Hepatocyte (in vitro differentiated cells): ENCODE measurements around the gene ADCY1.
"Not testable (repeated sequence)": the region's sequence is repeated elsewhere in the genome, so short reads cannot be mapped to it uniquely, and the experiment has no call there.

Experiments
- CTCF ChIP-seq: fragments of 200-600 bp; sonication (generic); IDR thresholded peaks from 2 replicates; pipeline ENCODE4 v1.5.1; 2016; ENCODE audit warnings: antibody characterized with exemption, mild to moderate bottlenecking; ENCODE audit not compliant: poor library complexity
- EZH2 ChIP-seq: fragments of 200-600 bp; sonication (generic); IDR thresholded peaks from 2 replicates; pipeline ENCODE4 v1.6.1; 2016; ENCODE audit warnings: antibody characterized with exemption, mild to moderate bottlenecking, borderline replicate concordance
- EZH2phosphoT487 ChIP-seq: fragments of 200-600 bp; sonication (generic); IDR thresholded peaks from one replicate; pipeline ENCODE4 v1.6.1; 2018; ENCODE audit warnings: antibody characterized with exemption, mild to moderate bottlenecking, low read depth, moderate library complexity; ENCODE audit not compliant: unreplicated experiment, severe bottlenecking

- TF ChIP-seq CTCF, EZH2phosphoT487, EZH2: not testable (repeated sequence)
These were observed 185.3 kb downstream of the ADCY1 start for GRCh38 chr7:45759464-45759863.
